Stimulated activated CD8-positive, alpha-beta memory T cell treated with anti-CD3 and anti-CD28 coated beads, Interleukin-4, amount 100 ng/mL, for 24 hours (primary cell): ENCODE measurements around the gene DNAJC6.
"Not testable (repeated sequence)": the region's sequence is repeated elsewhere in the genome, so short reads cannot be mapped to it uniquely, and the experiment has no call there.

Experiments
- DNase-seq: peaks from one replicate; pipeline ENCODE4 v3.0.0-alpha.2; 2020; ENCODE audit warnings: low read depth

Gene DNAJC6

GRCh38 chr1:65357291-65357960 lies 48.1 kb downstream of the DNAJC6 start:
- no peak for DNase-seq

GRCh38 chr1:65359888-65360287 lies 50.5 kb downstream of the DNAJC6 start:
- DNase-seq: no peak

GRCh38 chr1:65360648-65361047 lies 51.3 kb downstream of the DNAJC6 start:
- DNase-seq: no peak

- no peak for DNase-seq
Observed at GRCh38 chr1:65362545-65362944, 53.2 kb downstream of the DNAJC6 start.

GRCh38 chr1:65363484-65363883 lies 54.1 kb downstream of the DNAJC6 start:
- DNase-seq: no peak

GRCh38 chr1:65368403-65368802 lies 59.1 kb downstream of the DNAJC6 start:
- no peak for DNase-seq

- no peak for DNase-seq
Observed at GRCh38 chr1:65371544-65371943, 62.2 kb downstream of the DNAJC6 start.

GRCh38 chr1:65372557-65372956 lies 63.2 kb downstream of the DNAJC6 start:
- DNase-seq: no peak

- no peak for DNase-seq
Observed at GRCh38 chr1:65377496-65378246, 68.3 kb downstream of the DNAJC6 start.

- DNase-seq: no peak
Observed at GRCh38 chr1:65378247-65378946, 69.1 kb downstream of the DNAJC6 start.

GRCh38 chr1:65384426-65384825 lies 75.1 kb downstream of the DNAJC6 start:
- not testable (repeated sequence) for DNase-seq

- DNase-seq: no peak
Observed at GRCh38 chr1:65386439-65386838, 77.1 kb downstream of the DNAJC6 start.

- DNase-seq: no peak
Observed at GRCh38 chr1:65387821-65388220, 78.5 kb downstream of the DNAJC6 start.

- no peak for DNase-seq
Observed at GRCh38 chr1:65388908-65389695, 79.8 kb downstream of the DNAJC6 start.

- DNase-seq: no peak
Observed at GRCh38 chr1:65392497-65392896, 83.2 kb downstream of the DNAJC6 start.

GRCh38 chr1:65393347-65393746 lies 84.0 kb downstream of the DNAJC6 start:
- DNase-seq: no peak

- DNase-seq: no peak
Observed at GRCh38 chr1:65393928-65394327, 84.6 kb downstream of the DNAJC6 start.

GRCh38 chr1:65395887-65396612 lies 86.7 kb downstream of the DNAJC6 start:
- DNase-seq: no peak

GRCh38 chr1:65398083-65398482 lies 88.7 kb downstream of the DNAJC6 start:
- no peak for DNase-seq

GRCh38 chr1:65399003-65399402 lies 89.7 kb downstream of the DNAJC6 start:
- no peak for DNase-seq

- DNase-seq: no peak
Observed at GRCh38 chr1:65401612-65402011, 92.3 kb downstream of the DNAJC6 start.

- DNase-seq: no peak
Observed at GRCh38 chr1:65404941-65405340, 95.6 kb downstream of the DNAJC6 start.
